ENCODE measurements around the gene INPP4B. TPM values are rescaled to one million over a fixed set of nuclear protein-coding genes. Genes with fewer than 3 reads are reported as not detected.

Gene INPP4B
- polyA plus RNA-seq, 1 donor = 40.6 TPM

DNA sequence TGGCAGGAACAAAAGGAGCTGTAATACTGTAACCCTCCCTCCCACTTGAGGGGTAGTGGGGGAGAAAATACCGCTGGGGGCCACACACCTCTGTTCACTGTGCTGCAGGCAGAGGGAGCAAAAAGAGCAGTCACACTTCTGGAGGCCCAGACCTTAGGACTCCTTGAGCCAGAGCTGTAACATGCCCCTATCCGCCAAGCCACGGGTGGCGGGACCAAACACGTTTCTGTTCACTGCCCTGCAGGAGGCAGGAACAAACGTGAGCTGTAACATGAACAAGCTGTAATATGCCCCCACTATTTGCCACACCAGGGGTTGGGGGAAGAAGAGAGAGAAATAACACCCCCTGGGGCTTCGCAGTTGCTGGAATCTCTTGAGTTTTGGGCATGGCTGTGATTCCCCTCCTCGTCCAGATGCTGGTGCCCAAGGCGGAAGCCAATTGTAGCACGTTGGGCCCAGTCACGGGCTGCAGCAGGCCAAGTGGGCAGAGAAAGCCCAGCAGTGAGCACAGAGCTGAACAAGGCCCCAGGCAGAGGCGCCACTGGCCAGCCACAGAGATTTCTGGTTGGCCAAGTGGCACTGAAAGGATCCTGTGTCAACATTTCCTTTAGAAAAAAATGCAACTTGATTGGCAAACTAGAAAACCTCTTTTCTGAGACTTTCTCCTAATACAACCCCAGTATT, 509.7 kb downstream of the INPP4B start:
- DNase-seq = no peak

DNA sequence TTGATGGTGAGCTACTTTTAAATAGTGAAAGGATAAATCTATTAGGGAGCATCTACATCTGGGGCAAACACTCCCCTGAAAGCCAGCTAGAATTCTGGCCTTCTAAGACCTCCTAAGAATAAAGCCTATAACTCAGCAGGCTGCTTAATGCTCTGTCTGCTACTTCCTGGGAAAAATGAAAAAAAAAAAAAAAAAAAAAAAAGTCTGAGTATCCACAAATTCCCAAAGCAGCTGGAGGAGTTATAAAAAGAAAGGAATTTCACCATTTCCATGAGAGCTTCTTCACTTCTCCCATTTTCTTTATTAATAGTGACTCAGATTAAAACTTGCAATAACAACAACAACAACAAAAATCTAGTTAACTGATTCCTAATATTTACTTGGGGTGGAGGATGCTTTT, 511.2 kb downstream of the INPP4B start:
- no peak for DNase-seq

DNA sequence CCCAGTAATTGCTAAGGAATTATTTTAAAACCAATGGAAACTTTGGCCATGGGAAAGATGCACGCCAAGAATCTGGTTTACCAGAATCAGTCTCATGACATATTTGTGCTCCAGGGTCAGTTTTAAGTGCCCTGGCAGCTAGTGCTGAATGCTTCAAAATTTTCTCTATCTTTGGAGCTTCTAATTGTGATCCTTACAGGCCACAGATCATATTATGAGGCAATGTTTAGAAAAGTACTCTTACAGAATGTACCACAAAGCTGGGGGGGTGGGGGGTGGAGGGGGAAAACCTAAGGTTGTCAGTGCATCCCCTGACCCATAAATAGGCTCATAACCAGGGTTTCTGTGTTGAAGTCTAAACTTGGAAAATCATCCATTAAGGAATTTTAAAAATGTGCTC, 514.5 kb downstream of the INPP4B start:
- no peak for DNase-seq

DNA sequence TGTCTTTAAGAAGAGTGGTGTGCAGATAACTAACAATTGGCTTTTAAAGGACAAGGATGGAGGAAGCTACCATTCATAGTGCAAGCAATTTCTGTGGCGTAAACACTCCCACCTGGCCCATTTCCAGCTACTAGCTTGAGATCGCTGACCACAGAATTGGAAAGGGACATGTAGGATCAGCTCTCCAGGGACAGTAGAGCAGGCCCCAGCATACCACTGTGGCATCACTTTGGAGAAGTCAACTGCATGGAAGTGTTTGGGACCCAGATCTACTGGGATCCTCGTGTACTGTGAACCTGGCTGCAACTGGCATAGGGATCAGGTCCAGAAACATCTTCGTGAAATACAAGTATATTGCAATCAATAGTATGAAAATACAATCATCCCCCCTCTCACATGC, 515.0 kb downstream of the INPP4B start:
- DNase-seq = no peak

DNA sequence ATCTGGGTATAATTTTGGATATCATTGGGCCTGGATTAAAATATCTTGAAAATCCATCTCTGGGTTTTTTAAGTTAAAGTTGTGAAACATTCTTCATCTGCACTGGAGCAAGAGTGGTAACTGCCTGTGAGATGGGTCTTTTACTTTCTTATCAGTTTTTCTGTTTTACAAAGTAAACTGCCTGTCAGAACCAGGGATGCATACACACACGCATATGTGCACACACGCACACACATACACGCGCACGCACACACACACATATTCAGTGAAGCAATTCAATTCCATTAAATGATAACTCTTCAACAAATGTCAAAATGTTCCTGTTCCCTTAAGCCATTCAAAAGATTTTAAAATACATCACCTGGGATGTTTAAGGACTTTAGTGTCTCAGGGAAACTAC, 515.8 kb downstream of the INPP4B start:
- DNase-seq = no peak

DNA sequence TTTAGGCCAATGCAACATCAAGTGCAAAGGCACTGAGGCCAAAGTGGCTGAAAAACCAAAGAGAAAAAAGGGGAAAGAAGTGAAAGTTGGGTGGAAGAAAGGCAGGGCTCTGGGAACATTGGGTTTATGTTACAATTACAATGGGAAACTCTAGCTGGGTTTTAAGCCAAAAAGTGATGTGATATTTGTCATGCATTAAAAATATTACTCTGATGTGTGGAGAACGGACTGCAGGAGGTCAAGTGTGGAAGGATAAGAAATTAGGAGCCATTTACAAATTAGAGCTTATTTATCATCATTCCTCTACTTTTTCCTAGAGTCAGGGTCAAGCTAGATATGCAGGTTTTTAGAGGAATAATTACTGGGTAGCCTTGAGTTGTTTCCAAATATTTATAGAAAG, 516.8 kb downstream of the INPP4B start:
- no peak for DNase-seq

DNA sequence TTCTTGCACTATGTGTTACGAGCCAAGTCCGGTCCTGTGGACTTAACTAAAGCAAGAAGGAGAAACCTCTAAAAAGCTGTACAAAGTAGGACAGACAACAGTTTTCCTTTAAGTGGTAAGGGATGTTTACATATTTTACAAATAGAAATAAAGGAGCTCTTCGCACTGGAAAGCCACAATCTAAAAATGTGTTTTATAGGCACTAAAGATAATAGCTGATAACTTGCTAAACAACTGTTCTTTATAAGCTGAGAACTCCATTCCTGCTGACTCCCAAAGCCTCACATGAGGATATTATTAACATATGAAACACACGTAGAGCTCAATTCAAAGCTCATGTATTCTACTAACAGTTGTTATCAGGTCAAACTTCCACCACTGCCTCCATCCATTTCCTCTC, 519.9 kb downstream of the INPP4B start:
- no peak for DNase-seq

DNA sequence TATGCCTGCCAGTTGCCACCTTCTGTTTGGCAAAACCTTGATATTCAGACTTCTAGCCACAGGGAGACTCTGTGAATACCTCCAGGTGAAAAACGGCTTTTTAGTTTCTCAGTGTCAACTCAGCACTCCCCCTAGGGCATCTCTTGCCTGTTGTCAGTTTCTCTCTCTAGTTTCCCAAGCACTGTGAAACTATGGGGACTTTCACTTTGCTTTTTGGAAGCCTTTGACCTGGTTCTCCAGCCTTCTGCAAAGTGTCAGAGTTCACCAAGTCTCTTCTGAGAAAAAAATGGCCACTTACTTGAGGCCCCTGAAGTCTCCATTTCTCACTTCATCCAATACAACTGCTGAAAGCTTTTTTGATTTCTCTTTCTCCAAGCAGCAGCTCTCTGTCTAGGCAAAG, 521.5 kb downstream of the INPP4B start:
- no peak for DNase-seq

DNA sequence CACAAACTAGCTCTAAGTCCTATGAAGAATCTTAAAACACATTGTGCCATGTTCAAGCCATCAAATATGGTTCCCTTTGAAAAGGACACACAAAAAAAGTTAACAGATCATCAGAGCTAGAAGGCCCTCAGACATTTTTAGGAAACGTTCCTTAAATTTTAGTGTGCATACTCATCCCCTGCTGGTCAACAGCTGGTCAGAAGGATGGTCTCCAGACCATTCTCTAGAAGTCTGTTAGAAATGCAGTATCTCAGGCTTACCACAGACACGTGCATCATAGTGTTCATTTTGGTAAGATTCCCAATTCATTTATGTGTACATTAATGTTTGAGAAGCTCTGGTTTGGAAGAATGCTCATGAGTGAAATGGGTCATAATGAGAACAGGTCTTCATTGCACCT, 523.1 kb downstream of the INPP4B start:
- DNase-seq = no peak

DNA sequence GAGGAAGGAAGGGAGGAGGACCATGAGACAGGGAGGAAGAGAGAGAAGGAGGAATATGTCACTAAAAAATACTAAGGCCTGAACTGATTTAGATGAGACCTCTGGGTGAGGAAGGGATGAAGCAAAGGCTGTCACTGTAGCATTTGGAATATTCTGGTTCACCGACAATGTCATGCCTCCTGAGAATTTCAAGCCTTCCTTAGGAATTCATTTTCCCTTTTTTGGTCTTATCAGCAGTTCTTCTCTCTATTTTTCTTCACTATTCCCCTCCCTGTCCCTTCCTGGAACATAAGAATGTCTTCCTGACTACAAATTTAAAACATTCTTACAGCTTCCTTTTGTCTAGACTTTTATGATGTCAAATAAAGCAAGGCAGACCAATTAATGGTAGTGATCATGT, 527.8 kb downstream of the INPP4B start:
- no peak for DNase-seq

DNA sequence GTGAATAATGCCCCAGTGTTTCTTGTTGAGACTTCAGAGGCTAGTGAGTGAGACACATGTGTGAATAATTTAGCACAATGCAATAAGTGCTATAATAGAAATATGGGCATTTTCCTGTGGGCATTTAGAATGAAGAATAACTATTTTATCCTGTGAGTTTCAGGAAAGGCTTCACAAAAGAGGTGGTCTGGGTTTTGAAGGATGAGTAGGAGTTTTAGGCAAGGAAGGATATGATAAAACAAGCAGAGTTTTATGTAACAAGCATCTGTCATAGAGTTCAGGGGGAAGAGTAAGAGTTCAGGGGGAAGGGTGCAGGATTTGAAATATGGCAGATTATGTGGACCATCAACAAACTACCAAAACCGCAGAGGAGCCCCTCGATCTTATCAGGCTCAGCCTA, 529.2 kb downstream of the INPP4B start:
- no peak for DNase-seq

DNA sequence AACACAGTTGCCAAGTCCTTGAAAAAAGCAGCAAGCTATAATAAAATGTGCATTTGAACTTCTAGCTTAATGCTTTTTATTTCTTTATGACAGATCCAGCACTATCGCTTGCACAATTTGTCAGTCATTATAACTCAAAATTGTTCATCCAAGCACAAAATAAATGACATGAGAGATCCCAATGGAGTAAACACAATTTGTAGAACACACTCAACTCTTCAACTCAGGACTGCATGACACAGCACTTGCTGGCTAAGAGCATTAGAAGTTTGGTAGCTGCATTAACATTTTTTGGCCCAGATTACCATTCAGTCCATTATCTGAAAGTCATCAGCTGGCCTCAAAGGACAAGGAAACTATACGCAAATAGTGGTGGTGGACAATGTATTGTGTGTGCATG, 530.1 kb downstream of the INPP4B start:
- DNase-seq = no peak

DNA sequence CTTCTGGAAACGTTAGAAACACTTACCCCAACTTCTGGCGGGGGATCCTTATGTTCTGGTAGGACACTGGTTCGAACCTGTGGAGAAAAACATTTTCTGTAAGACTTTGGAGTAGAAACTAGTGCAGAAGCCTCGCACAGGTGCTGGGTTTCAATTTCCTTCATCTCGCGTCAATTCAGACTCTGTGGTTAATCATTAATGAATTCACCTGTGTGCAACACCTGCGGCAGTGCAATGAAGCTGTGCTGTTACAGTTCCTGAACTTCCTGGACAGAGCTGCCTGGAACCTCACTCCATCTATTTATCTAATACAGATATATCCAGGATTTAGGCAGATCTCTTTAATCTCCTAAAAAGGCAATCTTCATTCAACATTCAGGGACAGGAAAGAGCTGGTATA, 531.4 kb downstream of the INPP4B start:
- no peak for DNase-seq

DNA sequence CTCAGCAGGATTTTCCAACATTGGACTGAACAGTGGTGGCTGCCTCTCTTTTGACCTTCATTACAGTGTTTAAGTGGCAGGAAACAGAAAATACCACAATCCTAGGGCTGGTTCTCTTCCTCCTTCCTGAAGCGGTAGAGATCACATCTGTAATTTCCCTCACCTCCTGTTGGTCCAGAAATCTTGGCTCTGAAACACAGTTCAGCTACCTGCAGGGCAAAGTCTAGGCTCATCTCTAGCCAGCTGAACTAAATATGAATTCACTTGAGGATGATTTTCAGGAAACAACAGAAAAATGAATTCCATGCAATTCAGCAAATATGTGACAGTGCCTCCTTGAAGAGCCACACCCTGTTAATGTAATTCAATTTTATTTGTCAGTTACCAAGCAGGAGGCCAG, 531.9 kb downstream of the INPP4B start:
- DNase-seq = no peak

DNA sequence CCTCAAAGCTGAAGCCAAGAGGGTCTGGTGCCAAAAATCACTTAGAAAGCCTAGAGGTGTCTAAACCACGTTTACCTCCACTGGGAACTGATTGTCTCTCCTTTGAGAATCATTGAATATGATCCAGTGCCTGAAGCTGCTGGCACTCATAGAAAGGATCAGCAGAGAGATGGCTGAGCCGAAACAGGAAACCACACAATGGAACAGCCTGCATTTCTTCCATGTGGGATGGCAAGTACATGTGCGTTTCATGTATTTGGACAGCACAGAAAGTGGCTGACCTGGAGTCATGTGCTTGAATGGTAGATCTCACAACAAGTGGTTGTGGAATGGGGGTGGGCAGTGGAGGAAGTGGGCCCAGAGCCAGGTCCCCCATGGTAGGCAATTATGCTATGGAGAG, 533.7 kb downstream of the INPP4B start:
- DNase-seq = no peak

DNA sequence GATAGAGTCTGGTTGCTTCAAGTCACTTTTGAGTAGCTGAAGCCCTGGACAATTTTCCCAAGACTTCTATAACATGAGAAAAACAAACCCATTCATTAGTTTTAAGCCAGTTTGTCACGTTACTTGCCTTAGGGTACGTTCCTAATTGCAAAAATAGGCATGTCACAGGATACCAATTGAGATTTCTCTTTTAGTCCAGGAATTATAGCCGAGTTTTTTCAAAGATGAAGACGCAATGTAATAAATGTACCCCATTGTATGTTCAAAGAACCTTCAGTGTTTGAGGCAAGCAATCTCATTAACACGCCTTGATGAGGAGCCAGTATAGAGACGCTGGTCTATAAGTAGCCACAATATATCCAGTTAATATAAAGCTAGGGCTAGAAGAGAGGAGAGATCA, 534.2 kb downstream of the INPP4B start:
- DNase-seq = no peak

DNA sequence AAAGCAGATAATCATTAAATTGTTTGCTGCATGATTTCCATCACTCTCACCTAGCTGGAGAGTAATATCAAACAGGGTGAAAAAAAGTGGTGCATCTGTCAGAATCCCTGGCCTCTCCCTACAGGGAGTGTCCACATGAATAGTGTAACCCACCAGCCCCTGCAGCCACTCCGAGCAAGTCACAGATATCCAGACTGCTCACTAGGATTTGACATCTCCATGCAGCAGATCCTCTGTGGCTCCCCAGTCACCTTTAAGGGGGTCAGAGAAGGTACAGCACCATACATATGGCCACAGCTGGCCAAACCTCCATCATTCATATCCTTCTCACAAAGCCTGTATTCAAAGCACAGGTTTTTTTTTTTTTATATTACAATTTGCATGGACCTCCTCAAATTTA, 536.3 kb downstream of the INPP4B start:
- no peak for DNase-seq

DNA sequence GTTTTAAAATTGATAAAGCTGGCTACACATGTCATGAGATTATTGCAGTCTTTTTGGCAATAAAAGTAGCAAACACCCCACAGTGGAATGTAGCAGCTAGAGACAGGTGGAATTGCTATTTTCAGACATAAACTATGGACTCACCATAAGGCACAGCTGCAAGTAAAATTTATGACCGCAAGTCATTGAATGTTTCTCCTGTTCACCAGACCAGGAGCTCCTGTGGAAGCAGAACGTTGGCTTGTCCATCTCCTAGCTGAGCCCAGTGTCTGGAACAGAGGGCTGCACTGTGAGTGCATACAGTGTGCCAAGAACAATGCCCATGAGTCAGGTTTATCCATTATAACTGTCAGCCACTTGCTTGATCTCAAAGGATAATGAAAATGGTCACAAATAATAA, 538.2 kb downstream of the INPP4B start:
- DNase-seq = no peak

DNA sequence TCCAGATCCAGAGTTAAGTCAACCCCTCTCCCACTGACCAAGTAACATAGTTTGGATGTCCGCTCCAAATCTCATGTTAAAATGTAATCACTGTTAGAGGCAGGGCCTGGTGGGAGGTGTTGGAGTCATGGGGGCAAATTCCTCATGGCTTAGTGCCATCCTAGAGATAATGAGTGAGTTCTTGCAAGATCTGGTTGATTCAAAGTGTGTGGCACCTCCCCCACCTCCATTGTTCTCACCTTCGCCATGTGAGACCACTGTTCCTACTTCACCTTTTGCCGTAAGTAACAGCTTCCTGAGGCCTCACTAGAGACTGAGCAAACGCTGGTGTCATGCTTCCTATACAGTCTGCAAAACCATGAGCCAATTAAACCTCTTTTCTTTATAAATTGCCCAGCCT, 548.8 kb downstream of the INPP4B start:
- no peak for DNase-seq

DNA sequence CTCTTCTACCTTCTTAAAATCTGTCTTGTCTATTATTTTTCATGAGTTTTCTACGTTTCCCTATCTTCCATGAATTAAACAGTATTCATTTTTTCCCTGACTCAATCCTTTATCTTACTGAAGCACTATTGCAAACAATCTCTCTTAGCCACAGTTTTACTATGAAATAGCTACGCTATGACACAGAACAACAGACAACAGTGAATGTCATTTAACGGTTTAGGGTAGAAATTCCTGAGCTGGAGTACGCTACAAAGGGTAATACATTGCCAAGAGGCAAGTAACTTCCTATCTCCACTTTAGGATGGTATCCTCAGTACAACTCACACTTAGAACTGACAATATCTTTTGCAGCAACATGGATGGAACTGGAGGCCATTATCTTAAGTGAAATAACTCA, 552.6 kb downstream of the INPP4B start:
- DNase-seq = no peak

DNA sequence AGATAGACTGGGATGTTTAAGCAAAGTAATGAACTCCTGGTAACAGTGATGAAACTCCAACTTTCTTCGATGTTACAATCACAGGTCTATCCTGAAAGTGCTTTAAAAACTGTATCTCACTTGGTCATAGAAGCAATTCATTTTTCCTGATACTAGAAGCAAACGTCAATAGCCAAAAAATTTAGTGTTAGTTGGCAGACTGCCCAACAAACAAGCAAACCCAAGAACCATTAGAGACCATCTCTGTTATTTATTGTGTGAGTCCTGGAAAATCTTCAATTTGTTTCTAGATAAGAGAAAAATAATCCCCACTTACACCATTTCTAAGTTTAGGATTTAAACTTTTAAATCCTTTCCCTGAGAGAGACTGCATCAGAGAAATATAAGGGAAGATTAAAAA, 553.9 kb downstream of the INPP4B start:
- no peak for DNase-seq

DNA sequence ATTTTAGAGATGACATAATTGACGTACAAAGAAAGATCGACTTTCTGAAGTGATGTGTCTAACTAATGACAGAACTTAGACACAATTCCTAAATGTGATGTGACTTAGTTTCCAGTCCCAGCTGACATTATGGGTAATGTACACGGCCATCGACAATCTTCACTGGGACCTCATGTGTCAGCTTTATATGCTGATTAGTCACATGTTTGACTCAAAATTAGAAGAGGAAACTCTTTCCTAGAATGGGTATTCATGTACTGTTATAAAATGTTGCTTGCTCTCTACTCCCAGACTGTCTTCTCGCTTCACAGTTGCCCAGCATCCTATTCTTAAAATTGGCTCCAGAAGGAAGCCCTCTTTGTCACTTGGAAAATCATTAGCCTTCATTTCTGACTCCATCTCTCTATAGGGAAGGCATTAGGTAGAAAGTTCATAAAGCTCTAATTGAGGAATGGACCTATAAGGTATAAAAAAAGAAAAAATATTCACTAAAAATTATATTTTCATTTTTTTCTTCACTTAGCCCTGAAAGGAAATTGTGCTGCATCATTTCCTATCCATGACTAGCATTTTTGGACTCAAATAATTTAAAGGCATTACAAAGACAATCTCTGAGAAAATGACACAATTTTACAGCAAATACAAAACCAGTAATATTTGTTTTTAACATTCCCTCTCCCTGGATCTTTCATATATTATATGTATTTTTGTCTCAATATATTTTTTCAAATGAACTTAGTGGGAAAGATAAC, 554.6 kb downstream of the INPP4B start:
- DNase-seq = no peak

DNA sequence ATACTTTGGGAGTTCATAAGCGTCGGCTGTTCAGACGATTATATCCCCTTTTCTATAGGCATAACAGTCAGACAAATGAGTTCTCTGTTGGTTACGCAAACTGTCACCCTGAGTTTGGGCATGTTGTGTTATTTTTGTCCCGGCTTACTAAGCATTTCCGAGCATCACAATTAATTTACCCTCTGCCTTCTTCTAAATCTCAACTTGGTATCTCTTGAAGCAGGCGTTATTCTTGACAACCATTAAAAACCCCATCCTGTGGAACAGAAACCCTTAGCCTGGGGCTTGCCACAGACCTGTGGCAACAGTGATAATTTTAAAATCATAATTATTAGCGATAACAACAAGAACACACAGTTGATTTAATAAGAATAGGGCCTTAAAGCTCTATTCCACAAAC, 558.7 kb downstream of the INPP4B start:
- DNase-seq = no peak

DNA sequence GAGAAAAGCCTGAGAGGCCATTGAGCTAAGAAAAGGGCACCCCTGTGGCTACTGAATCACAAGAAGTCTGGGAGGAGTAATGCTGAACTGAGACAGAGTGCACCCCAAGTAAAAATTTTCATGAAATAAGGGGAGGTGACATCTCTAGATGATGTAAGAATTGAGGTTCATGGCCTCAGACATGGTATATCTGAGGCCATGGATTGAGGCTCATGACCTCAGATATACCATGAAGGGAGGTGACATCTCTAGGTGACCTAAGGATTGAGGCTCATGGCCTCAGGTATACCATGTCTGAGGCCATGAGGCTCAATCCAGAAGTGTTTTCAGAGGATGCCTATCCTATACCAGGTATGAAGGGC, 560.9 kb downstream of the INPP4B start:
- no peak for DNase-seq
